Measurements from ENCODE around the gene CNTNAP2.

The CNTNAP2 gene

GRCh38 chr7:147646568-147646967 is 1530.0 kb downstream of the CNTNAP2 start:
- TF ChIP-seq, protein P1, sequence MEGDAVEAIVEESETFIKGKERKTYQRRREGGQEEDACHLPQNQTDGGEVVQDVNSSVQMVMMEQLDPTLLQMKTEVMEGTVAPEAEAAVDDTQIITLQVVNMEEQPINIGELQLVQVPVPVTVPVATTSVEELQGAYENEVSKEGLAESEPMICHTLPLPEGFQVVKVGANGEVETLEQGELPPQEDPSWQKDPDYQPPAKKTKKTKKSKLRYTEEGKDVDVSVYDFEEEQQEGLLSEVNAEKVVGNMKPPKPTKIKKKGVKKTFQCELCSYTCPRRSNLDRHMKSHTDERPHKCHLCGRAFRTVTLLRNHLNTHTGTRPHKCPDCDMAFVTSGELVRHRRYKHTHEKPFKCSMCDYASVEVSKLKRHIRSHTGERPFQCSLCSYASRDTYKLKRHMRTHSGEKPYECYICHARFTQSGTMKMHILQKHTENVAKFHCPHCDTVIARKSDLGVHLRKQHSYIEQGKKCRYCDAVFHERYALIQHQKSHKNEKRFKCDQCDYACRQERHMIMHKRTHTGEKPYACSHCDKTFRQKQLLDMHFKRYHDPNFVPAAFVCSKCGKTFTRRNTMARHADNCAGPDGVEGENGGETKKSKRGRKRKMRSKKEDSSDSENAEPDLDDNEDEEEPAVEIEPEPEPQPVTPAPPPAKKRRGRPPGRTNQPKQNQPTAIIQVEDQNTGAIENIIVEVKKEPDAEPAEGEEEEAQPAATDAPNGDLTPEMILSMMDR (IDR thresholded peaks at IDR 0.05; ENCODE audit: low read depth, low read length), result no peak
- H3K4me3 ChIP-seq (ENCODE audit: low read depth, low read length), result no peak overlapping the region

DNA sequence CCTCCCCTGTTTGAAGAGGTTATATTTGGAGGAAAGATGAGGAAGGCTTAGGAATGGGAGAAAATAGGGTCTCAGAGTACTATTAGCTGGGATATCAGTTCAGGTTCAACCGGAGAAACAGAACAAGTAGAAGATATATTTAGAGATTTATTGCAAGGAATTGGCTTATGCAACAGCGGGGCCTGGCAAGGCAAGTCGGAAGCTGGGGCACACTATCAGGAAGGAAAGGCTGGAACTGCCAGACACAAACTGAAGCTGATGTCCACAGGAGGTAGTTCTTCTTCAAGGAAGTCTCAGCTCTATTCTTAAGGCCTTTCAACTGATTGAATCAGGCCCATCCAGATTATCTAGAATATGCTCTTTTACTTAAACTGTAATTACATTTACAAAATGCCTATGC is 1534.4 kb downstream of the CNTNAP2 start:
- H3K4me3 ChIP-seq (ENCODE audit: low read depth, low read length), result no peak overlapping the region
- TF ChIP-seq, protein P1 (IDR thresholded peaks at IDR 0.05; ENCODE audit: low read depth, low read length), result no peak

DNA sequence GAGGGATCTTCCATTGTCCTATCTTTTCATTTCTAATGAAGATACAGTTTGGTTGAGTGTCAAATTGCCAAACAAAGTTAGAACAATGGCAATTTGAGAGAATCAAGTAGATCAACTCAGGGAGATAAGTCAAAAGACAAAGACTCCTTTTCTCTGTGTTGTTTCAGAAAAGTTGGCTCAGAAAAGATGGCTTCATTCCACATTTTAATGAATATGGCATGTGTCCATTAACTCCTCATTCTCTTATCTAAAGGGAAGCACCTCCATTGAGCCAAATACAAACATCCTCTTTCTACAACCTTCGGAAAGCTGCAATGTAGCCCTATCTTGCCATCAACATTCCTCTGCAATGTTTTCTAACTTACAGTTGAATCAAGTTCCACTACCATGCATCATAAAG is 1535.0 kb downstream of the CNTNAP2 start:
- H3K4me3 ChIP-seq (ENCODE audit: low read depth, low read length), result no peak overlapping the region
- TF ChIP-seq, protein P1 (IDR thresholded peaks at IDR 0.05; ENCODE audit: low read depth, low read length), result no peak

- TF ChIP-seq, protein P1 (IDR thresholded peaks at IDR 0.05; ENCODE audit: low read depth, low read length), result no peak
- no peak overlapping the region for H3K4me3 ChIP-seq (ENCODE audit: low read depth, low read length)
Observed at GRCh38 chr7:147653456-147653855, 1536.9 kb downstream of the CNTNAP2 start.

DNA sequence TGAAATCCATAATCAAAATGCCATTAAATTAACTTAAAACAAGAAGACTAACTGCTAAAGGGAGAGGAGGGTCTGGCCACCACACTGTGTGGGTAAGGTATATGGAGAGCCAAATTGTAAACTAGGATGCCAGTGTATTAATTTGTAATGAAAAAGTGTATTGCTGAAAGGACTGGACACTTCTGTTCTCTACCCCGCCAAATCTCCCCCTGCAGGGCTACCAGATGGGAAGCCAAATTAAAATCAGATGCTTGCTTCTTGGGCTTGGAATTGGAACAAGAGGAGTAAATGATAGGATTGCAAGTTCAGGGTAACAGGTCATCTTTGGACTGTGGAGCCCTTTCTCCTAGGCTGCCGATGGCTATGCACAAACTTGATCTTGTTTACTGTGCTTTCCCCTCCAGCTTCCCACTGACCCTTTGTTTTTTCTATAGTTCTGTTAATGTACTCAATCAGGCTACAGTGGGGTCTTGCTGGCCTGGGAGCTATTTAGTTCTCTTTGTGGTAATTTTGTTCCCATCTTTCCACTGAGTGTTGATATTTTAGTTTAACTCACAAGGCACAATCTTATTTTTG is 1541.9 kb downstream of the CNTNAP2 start:
- TF ChIP-seq, protein P1 (IDR thresholded peaks at IDR 0.05; ENCODE audit: low read depth, low read length), result no peak
- no peak overlapping the region for H3K4me3 ChIP-seq (ENCODE audit: low read depth, low read length)

DNA sequence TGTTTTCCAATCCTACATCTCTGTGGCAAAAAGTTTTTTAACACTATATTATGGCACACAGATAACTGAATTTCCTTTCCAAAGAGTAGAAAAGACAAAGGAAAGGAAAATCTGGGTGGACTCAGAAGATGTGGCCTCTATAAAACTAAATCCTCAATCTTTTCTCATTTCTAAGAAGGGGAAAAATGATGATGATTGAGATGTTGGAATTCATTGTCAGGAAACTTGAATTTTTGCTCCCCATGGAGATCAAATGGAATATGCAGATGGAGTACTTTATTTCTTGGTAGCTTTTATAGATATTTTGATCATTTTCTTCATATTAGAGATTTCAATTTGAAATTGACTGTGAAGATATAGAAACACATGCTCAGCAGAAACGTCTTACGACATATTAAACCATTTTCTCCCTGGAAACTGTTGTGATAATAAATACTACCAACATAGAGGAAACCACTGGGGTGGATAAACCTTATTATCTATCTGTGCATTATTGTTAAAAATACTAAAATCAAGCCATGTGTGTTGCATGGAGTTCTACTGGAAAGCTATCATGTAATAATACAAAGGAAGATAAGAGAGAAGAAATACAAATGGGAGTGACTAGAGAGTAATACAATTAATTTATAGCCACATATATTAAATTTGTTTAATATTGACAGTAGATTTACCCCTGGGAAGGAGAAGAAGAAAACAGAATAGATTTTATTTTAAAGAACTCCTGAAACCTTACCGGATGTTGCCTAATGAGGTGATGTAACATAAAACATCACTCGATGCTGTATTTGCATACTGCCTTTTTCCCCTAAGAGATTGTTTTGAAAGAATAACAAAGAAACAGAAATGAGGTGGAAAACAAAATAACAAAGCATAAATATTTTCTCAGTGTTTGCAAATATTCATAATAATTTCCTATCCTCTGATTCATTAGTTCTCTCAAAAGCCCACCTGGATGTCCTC is 1542.7 kb downstream of the CNTNAP2 start:
- no peak overlapping the region for H3K4me3 ChIP-seq (ENCODE audit: low read depth, low read length)
- TF ChIP-seq, protein P1 (IDR thresholded peaks at IDR 0.05; ENCODE audit: low read depth, low read length), result no peak

- H3K4me3 ChIP-seq (ENCODE audit: low read depth, low read length), result no peak overlapping the region
- TF ChIP-seq, protein P1 (IDR thresholded peaks at IDR 0.05; ENCODE audit: low read depth, low read length), result no peak
Observed at GRCh38 chr7:147664541-147664940, 1547.9 kb downstream of the CNTNAP2 start.

All from WI38 (cell line).